Cardiac fibroblast (primary cell): Measurements from ENCODE around the gene CD2BP2.

Experiments used
- DNase-seq, 2 donors: peaks; one replicate each; pipeline versions ENCODE4 v3.0.0 to v3.0.0-alpha.2; 2010; ENCODE audit warnings: low read depth in 2 of 2
- H3K4me3 ChIP-seq, 2 donors: replicated peaks in 1 of 2; 1 replicate in 1 of 2; 2 replicates in 1 of 2; pipeline ENCODE4 v1.5.1; 2011; ENCODE audit warnings: low read depth in 2 of 2, low read length in 2 of 2, mild to moderate bottlenecking in 2 of 2, moderate library complexity in 1 of 2
- CTCF ChIP-seq: IDR thresholded peaks from one replicate; pipeline ENCODE4 v1.5.1; 2011; ENCODE audit warnings: low read depth, mild to moderate bottlenecking, low read length, inconsistent platforms

CD2BP2 gene

GRCh38 chr16:30368792-30369090 lies 13.6 kb upstream of the CD2BP2 start:
- no peak for TF ChIP-seq CTCF
- no peak for DNase-seq
- peak overlapping the region; percentile 76 to 87 for H3K4me3 ChIP-seq

DNA sequence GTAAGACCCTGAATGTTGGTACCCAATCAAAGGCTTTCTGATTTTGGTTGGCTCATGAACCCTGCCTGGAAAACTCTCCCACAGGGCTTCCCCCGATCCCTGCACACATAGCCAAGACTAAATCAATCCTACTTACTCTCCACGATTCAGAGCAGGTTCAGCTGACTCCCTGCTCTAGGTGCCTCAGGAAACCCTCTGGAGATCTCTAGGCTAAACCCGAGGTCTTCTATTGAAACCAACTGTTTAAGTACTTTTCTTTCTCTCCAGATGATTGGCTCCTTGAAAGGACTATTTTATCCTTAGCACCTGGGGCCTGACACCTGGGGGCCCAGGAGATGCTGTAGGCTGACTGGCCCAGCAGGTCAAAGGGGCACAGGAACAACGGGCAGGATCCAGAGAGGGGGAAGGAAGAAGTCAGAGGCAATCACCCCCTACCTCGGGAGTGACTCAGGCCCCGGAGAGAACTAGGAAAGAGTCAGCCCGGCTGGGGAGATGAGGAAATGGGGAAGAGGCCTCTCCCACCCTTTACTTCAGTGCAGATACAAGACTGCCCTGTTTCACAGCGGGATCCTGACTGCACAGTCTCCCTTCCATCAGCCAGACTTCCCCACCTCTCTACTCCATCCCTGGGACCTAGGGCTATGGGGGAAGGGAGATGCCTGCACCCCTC lies 13.1 kb upstream of the CD2BP2 start:
- H3K4me3 ChIP-seq, result peak overlapping the region; percentile 76 to 87
- no peak for TF ChIP-seq CTCF
- peak; percentile 56 to 68 for DNase-seq

- TF ChIP-seq CTCF, result no peak
- no peak for DNase-seq
- H3K4me3 ChIP-seq, result peak overlapping the region; percentile 76 to 87
These were observed 12.4 kb upstream of the CD2BP2 start for GRCh38 chr16:30367349-30368009.

DNA sequence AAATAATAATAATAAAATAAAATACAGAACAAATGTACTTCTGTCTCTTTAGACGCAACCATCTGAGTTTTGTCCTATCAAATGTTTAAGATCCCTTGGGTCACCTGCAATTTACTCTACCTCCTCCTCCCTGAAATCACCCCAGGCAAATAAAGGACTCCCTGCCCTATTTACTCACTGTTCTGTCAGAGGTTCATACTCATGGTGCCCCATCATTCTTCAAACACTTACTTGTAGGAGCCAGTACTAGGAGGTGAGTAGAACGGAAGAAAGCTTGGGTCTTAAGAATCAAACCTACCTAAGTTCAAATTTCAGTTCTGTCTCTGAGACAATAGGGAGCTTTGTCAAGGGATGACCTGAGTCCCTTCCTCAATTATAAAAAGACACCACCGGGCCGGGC lies 11.4 kb upstream of the CD2BP2 start:
- no peak overlapping the region for H3K4me3 ChIP-seq
- no peak for TF ChIP-seq CTCF
- no peak for DNase-seq

DNA sequence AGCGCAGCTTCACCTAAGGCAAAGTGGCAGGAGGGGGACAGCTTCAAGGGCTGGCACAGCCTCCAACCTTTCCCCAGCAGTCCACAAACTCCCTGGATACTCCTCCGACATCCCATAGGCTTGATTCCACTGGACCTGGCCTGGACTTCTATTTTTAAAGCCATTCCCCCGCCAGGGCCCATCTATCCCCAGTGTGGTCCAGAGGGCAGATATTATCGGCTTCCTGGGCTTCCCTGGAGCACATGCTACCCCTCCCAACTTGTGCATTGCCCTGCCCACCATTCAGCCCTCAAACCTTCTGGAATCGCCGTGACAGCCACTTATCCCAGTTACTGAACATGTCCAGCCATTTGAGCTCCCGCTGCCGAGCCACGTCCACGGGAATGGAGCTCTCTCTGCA lies 10.1 kb upstream of the CD2BP2 start:
- H3K4me3 ChIP-seq, result no peak overlapping the region
- TF ChIP-seq CTCF, result no peak
- no peak for DNase-seq

- no peak overlapping the region for H3K4me3 ChIP-seq
- no peak for TF ChIP-seq CTCF
These were observed 6.1 kb upstream of the CD2BP2 start for GRCh38 chr16:30361180-30361579.

DNA sequence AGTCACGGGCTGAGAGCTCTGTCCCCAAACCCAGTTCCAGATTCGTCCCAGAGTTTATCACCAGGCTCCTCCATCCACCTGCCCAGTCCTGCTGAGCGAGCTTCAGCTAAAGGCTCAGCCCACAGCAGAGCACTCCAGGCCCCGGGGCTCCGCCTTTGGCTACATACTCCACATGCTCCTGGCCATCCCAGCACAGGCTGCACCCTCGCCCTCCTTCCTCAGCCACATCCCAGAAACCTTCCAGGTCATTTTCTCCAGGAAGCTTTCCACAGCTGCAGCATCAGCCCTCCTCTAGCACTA lies 4.7 kb upstream of the CD2BP2 start:
- no peak overlapping the region for H3K4me3 ChIP-seq
- no peak for DNase-seq
- TF ChIP-seq CTCF, result no peak

More at GRCh38 chr16:30361180-30361579, 6.1 kb upstream of the CD2BP2 start:
- DNase-seq, result no peak
